WERI-Rb-1 (cell line): ENCODE results near the gene CDH23.

Experiments used
- DNase-seq: peaks from one replicate; pipeline ENCODE4 v3.0.0-alpha.2; 2020
- H3K27ac ChIP-seq: fragments of 250-450 bp; sonication (Bioruptor Pico); 2 replicates; pipeline ENCODE4 v1.5.1; 2020; ENCODE audit warnings: mild to moderate bottlenecking, moderate library complexity
- H3K27me3 ChIP-seq: fragments of 250-450 bp; sonication (Bioruptor Pico); 2 replicates; pipeline ENCODE4 v1.5.1; 2021; ENCODE audit warnings: mild to moderate bottlenecking, low read depth, moderate library complexity; ENCODE audit not compliant: insufficient read depth, severe bottlenecking
- H3K36me3 ChIP-seq: fragments of 250-450 bp; sonication (Bioruptor Pico); 2 replicates; pipeline ENCODE4 v1.5.1; 2020; ENCODE audit warnings: mild to moderate bottlenecking, moderate library complexity
- H3K4me3 ChIP-seq: 2 replicates; pipeline ENCODE4 v1.5.1; 2011; ENCODE audit warnings: low read depth, mild to moderate bottlenecking, control low read depth, low read length
- H3K9me3 ChIP-seq: fragments of 250-450 bp; sonication (Bioruptor Pico); 2 replicates; pipeline ENCODE4 v1.5.1; 2021; ENCODE audit warnings: mild to moderate bottlenecking, moderate library complexity; ENCODE audit not compliant: severe bottlenecking
- TF ChIP-seq, protein P1 (sequence below): IDR thresholded peaks from 2 replicates; pipeline ENCODE4 v1.5.1; 2011; ENCODE audit warnings: low read depth, mild to moderate bottlenecking, control low read depth, inconsistent platforms, low read length

Gene CDH23

DNA sequence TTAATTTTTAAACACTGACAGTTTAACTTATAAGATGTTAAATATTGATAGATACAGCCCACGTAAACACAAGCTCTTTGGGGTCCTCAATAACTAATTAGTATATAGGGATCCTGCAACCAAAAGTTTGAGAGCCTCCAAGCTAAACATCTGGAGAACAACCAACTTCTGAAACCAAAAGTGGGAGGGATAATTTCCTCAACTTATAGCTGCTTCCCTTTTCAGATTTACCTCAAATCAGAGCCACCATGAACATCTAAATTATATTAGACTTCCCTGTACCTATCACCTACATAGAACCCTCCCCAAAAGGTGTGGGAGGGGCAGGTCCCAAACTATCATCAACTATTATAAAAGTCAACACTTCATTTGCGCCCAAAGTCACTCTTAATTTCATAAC, 445.7 kb downstream of the CDH23 start:
- Histone ChIP-seq H3K27me3 (no peaks in the 10 kb centered on the region), H3K4me3 (no peak overlapping the region), H3K9me3 (no peaks in the 10 kb centered on the region), H3K36me3 (peaks cover 4% of the 10 kb centered on the region), H3K27ac (no peak overlapping the region)
- TF ChIP-seq, protein P1, sequence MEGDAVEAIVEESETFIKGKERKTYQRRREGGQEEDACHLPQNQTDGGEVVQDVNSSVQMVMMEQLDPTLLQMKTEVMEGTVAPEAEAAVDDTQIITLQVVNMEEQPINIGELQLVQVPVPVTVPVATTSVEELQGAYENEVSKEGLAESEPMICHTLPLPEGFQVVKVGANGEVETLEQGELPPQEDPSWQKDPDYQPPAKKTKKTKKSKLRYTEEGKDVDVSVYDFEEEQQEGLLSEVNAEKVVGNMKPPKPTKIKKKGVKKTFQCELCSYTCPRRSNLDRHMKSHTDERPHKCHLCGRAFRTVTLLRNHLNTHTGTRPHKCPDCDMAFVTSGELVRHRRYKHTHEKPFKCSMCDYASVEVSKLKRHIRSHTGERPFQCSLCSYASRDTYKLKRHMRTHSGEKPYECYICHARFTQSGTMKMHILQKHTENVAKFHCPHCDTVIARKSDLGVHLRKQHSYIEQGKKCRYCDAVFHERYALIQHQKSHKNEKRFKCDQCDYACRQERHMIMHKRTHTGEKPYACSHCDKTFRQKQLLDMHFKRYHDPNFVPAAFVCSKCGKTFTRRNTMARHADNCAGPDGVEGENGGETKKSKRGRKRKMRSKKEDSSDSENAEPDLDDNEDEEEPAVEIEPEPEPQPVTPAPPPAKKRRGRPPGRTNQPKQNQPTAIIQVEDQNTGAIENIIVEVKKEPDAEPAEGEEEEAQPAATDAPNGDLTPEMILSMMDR: no peak
- no peak for DNase-seq

DNA sequence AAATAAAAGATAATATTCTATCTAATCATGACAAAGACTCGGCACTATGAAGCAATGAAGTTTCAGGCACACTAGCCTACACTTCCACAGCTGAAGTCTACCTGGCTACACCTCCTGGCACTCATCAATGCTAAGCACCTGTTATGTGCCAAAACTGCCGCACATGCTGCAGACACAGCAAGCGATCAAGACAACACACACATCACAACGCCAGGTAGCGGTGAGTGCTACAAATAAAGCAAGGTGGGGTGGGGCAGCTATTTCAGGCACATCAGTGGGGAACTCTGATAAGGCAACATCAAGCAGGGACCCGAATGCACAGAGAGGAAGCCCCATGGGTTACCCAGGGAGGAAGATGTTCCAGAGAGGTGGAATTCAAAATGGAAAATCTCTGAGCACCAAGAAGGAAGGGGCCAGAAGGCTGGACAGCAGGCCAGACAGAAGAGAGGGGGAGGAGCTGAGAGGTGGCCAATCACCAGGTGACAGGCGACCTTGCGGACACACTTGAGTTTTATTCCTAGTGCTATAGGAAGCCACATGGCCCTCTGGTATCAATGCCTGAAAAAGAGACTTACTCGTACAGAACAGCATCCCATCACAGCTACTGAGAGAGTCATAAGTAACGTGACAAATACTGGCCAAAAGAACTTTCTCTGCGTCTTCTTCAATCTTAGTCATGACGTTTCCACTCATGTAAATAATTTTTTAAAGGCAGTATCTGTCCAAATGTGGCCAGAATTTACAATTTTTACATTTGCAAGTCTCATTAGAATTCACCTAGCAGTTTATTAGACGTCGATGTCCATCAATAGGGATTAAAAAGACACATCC, 446.4 kb downstream of the CDH23 start:
- Histone ChIP-seq H3K4me3 (no peak overlapping the region), H3K36me3 (peaks cover 7% of the 10 kb centered on the region), H3K27me3 (no peaks in the 10 kb centered on the region), H3K27ac (no peak overlapping the region), H3K9me3 (no peaks in the 10 kb centered on the region)
- TF ChIP-seq, protein P1: no peak
- no peak for DNase-seq

DNA sequence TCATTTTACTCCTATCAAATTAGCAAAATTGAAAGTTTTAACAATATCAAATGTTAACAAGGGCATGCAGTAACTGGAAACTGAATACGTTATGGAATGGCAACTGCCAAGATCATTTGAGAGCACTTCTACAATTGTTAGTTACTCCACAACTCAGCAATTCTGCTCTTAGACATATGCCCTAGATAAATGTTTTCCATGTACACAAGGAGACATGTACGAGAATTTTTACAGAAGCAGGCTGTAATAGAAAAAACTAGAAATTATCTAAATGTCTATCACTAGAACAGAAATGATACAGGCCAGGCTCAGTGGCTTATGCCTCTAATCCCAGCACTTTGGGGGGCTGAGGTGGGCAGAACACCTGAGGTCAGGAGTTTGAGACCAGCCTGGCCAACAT, 447.4 kb downstream of the CDH23 start:
- DNase-seq: no peak
- H3K4me3 ChIP-seq: no peak overlapping the region
- TF ChIP-seq, protein P1: no peak
- no peak overlapping the region for H3K27ac ChIP-seq
- no peaks in the 10 kb centered on the region for H3K27me3 ChIP-seq
- no peaks in the 10 kb centered on the region for H3K9me3 ChIP-seq
- peaks cover 17% of the 10 kb centered on the region for H3K36me3 ChIP-seq

DNA sequence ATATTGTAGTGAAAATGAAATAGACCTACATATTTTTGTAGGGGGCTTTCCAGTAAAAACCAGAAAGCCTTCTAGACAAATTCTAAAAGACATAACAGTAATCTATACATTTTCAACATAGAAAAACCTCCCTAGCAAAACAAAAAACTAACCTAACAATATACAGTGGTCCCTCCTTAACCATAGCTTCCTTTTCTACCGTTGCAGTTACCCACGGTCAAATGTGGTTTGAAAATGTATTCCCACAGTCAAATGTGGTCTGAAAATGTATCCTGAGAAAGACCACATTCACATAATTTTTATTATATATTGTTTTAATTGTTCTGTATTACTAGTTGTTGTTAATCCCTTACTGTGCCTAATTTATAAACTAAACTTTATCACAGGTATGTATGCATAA, 448.0 kb downstream of the CDH23 start:
- no peak overlapping the region for H3K27ac ChIP-seq
- TF ChIP-seq, protein P1: no peak
- no peak overlapping the region for H3K4me3 ChIP-seq
- H3K27me3 ChIP-seq: no peaks in the 10 kb centered on the region
- no peaks in the 10 kb centered on the region for H3K9me3 ChIP-seq
- no peak for DNase-seq
- peaks cover 18% of the 10 kb centered on the region for H3K36me3 ChIP-seq

DNA sequence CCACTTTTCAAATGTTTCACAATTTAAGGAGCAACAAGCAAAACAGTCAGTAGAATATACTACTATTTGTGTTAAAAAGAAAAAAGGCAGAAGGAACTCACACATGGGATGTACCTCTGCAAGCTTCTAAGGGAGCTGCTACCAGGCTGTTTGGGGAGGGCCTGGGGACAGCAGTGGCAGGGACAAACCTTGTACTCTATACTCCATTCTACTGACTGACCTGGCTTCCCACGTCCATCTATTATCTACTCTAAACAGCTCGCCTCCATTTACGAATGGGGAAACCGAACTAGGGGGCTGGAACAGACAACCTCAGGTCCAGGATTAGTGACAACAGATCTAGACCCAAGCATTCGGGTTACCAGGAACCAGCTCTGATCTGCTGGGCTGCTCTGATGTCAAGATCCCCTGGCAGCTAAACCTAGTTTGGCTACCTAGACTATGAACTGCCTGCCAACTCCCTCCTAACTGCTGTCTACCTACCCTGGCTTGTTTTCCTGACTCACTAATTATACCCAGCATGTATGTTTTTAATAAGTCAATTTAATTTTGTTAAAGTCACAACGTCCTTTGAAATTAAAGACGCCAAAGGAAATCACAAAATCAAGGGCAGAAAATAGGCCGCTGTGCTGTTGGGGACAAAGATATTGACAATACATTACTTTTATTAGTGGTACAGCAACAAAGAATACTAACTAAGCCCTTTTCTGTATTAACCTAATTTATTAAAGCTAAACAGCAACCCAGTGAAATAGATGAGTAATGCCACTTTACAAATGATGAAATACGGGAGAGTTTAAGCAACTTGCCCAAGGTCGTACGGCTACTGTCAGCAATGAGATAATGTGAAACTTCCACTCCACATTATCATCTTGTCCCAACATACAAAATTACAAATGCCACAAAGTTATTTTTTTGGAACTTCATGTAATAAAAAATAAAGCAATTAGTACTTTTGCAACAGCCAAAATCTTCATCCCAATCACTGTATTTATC, 449.0 kb downstream of the CDH23 start:
- Histone ChIP-seq H3K9me3 (no peaks in the 10 kb centered on the region), H3K4me3 (no peak overlapping the region), H3K27ac (no peak overlapping the region), H3K36me3 (peaks cover 18% of the 10 kb centered on the region), H3K27me3 (no peaks in the 10 kb centered on the region)
- TF ChIP-seq, protein P1: no peak
- DNase-seq: no peak
